OCI-LY7 (cell line): ENCODE data around the gene XAGE1A.

Experiments used
- EZH2phosphoT487 ChIP-seq: fragments of 200-600 bp; sonication (generic); IDR thresholded peaks from 2 replicates; pipeline ENCODE4 v1.6.1; 2018; ENCODE audit warnings: low read depth, borderline replicate concordance, mild to moderate bottlenecking, mixed run types, antibody characterized with exemption, low read length, moderate library complexity, mixed read lengths
- TF ChIP-seq, protein P1 (sequence below): fragments of 200-600 bp; sonication (generic); conservative IDR thresholded peaks from 2 replicates; pipeline ENCODE4 v1.5.1; 2014; ENCODE audit warnings: mild to moderate bottlenecking, antibody characterized with exemption, low read length, moderate library complexity, mixed read lengths

DNA sequence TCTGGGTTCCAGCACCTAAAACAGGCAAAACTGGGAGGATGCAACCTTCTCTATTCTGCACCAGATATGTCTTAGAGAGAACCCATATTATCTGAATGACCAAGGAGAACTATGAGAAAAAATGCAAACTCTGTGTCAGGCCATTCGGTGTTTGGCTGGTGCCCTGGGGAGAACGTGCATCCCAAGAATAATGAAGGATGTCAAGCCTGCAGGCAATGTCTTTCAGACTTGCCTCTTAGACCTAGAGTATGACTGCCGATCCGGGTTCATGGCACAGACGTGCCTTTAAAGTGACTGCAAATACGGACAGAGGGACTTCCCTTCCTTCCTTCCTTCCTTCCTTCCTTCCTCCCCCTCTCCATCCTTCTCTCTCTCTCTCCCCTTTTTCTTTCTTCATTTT is 14.3 kb downstream of the XAGE1A start:
- TF ChIP-seq, protein P1, sequence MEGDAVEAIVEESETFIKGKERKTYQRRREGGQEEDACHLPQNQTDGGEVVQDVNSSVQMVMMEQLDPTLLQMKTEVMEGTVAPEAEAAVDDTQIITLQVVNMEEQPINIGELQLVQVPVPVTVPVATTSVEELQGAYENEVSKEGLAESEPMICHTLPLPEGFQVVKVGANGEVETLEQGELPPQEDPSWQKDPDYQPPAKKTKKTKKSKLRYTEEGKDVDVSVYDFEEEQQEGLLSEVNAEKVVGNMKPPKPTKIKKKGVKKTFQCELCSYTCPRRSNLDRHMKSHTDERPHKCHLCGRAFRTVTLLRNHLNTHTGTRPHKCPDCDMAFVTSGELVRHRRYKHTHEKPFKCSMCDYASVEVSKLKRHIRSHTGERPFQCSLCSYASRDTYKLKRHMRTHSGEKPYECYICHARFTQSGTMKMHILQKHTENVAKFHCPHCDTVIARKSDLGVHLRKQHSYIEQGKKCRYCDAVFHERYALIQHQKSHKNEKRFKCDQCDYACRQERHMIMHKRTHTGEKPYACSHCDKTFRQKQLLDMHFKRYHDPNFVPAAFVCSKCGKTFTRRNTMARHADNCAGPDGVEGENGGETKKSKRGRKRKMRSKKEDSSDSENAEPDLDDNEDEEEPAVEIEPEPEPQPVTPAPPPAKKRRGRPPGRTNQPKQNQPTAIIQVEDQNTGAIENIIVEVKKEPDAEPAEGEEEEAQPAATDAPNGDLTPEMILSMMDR, result no peak
- TF ChIP-seq EZH2phosphoT487, result no peak
